Activated CD8-positive, alpha-beta memory T cell treated with anti-CD3 and anti-CD28 coated beads for 48 hours (primary cell): ENCODE data around the gene CHN1.

Source experiments
- DNase-seq, 3 experiments: peaks; one replicate each; pipeline ENCODE4 v3.0.0-alpha.2; 2020; ENCODE audit warnings: low read depth in 2 of 3, low spot score in 2 of 3

Gene CHN1

GRCh38 chr2:174827371-174828369 lies 177.5 kb downstream of the CHN1 start:
- DNase-seq = no peak

GRCh38 chr2:174826051-174826450 lies 179.1 kb downstream of the CHN1 start:
- DNase-seq = no peak

GRCh38 chr2:174824068-174824467 lies 181.1 kb downstream of the CHN1 start:
- DNase-seq = no peak

GRCh38 chr2:174821628-174822027 lies 183.6 kb downstream of the CHN1 start:
- no peak for DNase-seq

GRCh38 chr2:174820361-174820760 lies 184.8 kb downstream of the CHN1 start:
- DNase-seq = no peak

GRCh38 chr2:174815526-174815925 lies 189.7 kb downstream of the CHN1 start:
- DNase-seq = no peak

GRCh38 chr2:174812037-174812436 lies 193.1 kb downstream of the CHN1 start:
- no peak for DNase-seq

GRCh38 chr2:174807931-174808330 lies 197.2 kb downstream of the CHN1 start:
- DNase-seq = no peak

GRCh38 chr2:174805803-174806202 lies 199.4 kb downstream of the CHN1 start:
- no peak for DNase-seq

GRCh38 chr2:174802459-174802858 lies 202.7 kb downstream of the CHN1 start:
- DNase-seq = no peak

- DNase-seq = no peak
These were observed 204.6 kb downstream of the CHN1 start for GRCh38 chr2:174800436-174801205.

- DNase-seq = no peak
These were observed 206.4 kb downstream of the CHN1 start for GRCh38 chr2:174798801-174799200.

- no peak for DNase-seq
These were observed 207.4 kb downstream of the CHN1 start for GRCh38 chr2:174797781-174798276.

GRCh38 chr2:174796319-174796771 lies 208.8 kb downstream of the CHN1 start:
- no peak for DNase-seq

GRCh38 chr2:174794851-174795374 lies 210.3 kb downstream of the CHN1 start:
- no peak for DNase-seq

GRCh38 chr2:174792309-174793025 lies 212.7 kb downstream of the CHN1 start:
- DNase-seq = no peak

- DNase-seq = no peak
These were observed 213.4 kb downstream of the CHN1 start for GRCh38 chr2:174791746-174792280.

- no peak for DNase-seq
These were observed 214.2 kb downstream of the CHN1 start for GRCh38 chr2:174791020-174791419.

- DNase-seq = no peak
These were observed 216.2 kb downstream of the CHN1 start for GRCh38 chr2:174789001-174789400.

GRCh38 chr2:174788291-174788929 lies 216.8 kb downstream of the CHN1 start:
- no peak for DNase-seq
